ENCODE results near the gene CTIF. TPM values are rescaled to one million over a fixed set of nuclear protein-coding genes. Genes with fewer than 3 reads are reported as not detected.
A peak's percentile ranks its signal among the peaks of the same experiment; 100 is the strongest.

Gene CTIF
- total and polyA plus RNA-seq, 4 donors, result 10.6 to 26.7 (median 12.3) TPM

DNA sequence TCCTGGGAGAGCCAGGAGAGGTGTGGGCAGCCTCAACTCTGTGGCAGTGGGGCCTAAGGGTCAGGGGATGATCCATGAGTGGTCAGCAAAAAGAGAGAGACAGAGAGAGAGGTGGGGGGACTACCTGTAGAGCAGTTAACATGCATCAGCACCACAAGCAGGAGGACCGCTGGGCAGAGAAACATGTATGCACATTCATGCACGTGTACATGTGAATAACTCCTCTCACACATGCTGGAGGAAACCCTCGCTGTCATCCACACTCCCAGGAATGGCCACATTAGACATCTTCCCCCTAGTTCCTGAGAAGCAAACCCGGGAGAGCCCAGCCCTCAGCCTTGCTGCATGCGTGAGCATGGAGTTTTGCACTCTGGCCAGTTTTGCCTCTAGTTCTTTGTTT lies 245.8 kb downstream of the CTIF start:
- Histone ChIP-seq H3K9me3 (ENCODE audit: control insufficient read depth in 4 of 4, low read length in 3 of 4) (no peaks in the 10 kb centered on the region), H3K27me3 (ENCODE audit: control insufficient read depth in 4 of 4, insufficient read depth in 4 of 4, low read length in 3 of 4) (no peaks in the 10 kb centered on the region), H3K4me1 (ENCODE audit: control insufficient read depth in 4 of 4, insufficient read depth in 4 of 4, low read length in 3 of 4) (peaks cover 21 to 47% (median 36%) of the 10 kb centered on the region in 4 donors), H3K36me3 (ENCODE audit: control insufficient read depth in 4 of 4, insufficient read depth in 3 of 4, low read depth in 1 of 4, low read length in 3 of 4) (peaks cover 0 to 3% (median 0%) of the 10 kb centered on the region in 4 donors), H3K27ac (ENCODE audit: low read depth in 1 of 2, low read length in 2 of 2) (no peak overlapping the region), H3K4me3 (ENCODE audit: low read depth in 1 of 3, low read length in 3 of 3) (no peak overlapping the region), H3K9ac (ENCODE audit: low read depth in 1 of 2, low read length in 2 of 2) (no peak overlapping the region)
- 85% methylated on average over 5 of the region's 5 CpGs for WGBS
- no peak for DNase-seq (ENCODE audit: low spot score)
- TF ChIP-seq, protein P1, sequence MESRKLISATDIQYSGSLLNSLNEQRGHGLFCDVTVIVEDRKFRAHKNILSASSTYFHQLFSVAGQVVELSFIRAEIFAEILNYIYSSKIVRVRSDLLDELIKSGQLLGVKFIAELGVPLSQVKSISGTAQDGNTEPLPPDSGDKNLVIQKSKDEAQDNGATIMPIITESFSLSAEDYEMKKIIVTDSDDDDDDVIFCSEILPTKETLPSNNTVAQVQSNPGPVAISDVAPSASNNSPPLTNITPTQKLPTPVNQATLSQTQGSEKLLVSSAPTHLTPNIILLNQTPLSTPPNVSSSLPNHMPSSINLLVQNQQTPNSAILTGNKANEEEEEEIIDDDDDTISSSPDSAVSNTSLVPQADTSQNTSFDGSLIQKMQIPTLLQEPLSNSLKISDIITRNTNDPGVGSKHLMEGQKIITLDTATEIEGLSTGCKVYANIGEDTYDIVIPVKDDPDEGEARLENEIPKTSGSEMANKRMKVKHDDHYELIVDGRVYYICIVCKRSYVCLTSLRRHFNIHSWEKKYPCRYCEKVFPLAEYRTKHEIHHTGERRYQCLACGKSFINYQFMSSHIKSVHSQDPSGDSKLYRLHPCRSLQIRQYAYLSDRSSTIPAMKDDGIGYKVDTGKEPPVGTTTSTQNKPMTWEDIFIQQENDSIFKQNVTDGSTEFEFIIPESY (IDR thresholded peaks at IDR 0.05), result no peak
- TF ChIP-seq, protein P2, sequence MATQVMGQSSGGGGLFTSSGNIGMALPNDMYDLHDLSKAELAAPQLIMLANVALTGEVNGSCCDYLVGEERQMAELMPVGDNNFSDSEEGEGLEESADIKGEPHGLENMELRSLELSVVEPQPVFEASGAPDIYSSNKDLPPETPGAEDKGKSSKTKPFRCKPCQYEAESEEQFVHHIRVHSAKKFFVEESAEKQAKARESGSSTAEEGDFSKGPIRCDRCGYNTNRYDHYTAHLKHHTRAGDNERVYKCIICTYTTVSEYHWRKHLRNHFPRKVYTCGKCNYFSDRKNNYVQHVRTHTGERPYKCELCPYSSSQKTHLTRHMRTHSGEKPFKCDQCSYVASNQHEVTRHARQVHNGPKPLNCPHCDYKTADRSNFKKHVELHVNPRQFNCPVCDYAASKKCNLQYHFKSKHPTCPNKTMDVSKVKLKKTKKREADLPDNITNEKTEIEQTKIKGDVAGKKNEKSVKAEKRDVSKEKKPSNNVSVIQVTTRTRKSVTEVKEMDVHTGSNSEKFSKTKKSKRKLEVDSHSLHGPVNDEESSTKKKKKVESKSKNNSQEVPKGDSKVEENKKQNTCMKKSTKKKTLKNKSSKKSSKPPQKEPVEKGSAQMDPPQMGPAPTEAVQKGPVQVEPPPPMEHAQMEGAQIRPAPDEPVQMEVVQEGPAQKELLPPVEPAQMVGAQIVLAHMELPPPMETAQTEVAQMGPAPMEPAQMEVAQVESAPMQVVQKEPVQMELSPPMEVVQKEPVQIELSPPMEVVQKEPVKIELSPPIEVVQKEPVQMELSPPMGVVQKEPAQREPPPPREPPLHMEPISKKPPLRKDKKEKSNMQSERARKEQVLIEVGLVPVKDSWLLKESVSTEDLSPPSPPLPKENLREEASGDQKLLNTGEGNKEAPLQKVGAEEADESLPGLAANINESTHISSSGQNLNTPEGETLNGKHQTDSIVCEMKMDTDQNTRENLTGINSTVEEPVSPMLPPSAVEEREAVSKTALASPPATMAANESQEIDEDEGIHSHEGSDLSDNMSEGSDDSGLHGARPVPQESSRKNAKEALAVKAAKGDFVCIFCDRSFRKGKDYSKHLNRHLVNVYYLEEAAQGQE (IDR thresholded peaks at IDR 0.05), result peak; percentile 16

DNA sequence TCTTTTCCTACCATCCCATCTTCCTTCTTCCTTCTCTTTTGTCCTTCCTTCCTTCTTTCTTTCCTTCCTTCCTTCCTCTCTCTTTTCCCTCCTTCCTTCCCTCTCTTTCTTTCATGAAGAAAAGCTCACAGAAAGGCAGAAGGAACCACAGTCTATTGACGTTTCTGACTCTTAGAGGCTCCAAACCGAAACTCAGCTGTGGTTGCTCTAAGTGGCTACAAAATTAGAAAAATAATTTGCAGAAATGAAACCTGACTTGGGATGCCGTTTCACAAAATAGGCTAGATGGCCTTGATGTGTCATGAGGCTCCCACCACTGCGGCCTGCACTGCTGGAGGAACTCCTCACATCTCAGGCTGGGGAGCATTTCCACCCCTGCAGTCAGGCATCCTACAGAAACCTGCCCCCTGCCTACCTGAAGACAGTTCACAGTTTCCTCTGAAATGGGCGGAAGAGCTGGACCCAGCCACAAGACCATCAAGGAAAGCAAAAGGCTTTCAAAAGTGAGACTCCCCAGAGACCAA lies 246.3 kb downstream of the CTIF start:
- H3K4me1 ChIP-seq (ENCODE audit: control insufficient read depth in 4 of 4, insufficient read depth in 4 of 4, low read length in 3 of 4), result peaks cover 19 to 43% (median 31%) of the 10 kb centered on the region in 4 donors
- no peak for DNase-seq (ENCODE audit: low spot score)
- no peak for TF ChIP-seq GABPA (IDR thresholded peaks at IDR 0.05 in 1 of 2, conservative IDR thresholded peaks at IDR 0.05 in 1 of 2)
- no peak for TF ChIP-seq TAF1 (conservative IDR thresholded peaks at IDR 0.05)
- no peak for TF ChIP-seq EGR1 (IDR thresholded peaks at IDR 0.05; ENCODE audit: low read depth in 2 of 2)
- TF ChIP-seq, protein P3, sequence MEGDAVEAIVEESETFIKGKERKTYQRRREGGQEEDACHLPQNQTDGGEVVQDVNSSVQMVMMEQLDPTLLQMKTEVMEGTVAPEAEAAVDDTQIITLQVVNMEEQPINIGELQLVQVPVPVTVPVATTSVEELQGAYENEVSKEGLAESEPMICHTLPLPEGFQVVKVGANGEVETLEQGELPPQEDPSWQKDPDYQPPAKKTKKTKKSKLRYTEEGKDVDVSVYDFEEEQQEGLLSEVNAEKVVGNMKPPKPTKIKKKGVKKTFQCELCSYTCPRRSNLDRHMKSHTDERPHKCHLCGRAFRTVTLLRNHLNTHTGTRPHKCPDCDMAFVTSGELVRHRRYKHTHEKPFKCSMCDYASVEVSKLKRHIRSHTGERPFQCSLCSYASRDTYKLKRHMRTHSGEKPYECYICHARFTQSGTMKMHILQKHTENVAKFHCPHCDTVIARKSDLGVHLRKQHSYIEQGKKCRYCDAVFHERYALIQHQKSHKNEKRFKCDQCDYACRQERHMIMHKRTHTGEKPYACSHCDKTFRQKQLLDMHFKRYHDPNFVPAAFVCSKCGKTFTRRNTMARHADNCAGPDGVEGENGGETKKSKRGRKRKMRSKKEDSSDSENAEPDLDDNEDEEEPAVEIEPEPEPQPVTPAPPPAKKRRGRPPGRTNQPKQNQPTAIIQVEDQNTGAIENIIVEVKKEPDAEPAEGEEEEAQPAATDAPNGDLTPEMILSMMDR (IDR thresholded peaks at IDR 0.05; ENCODE audit: low read depth, low read length, missing input control), result no peak
- no peak overlapping the region for H3K27ac ChIP-seq (ENCODE audit: low read depth in 1 of 2, low read length in 2 of 2)
- H3K4me3 ChIP-seq (ENCODE audit: low read depth in 1 of 3, low read length in 3 of 3), result no peak overlapping the region
- H3K9me3 ChIP-seq (ENCODE audit: control insufficient read depth in 4 of 4, low read length in 3 of 4), result no peaks in the 10 kb centered on the region
- WGBS, result 76% methylated on average over 5 of the region's 5 CpGs
- no peak overlapping the region for H3K9ac ChIP-seq (ENCODE audit: low read depth in 1 of 2, low read length in 2 of 2)
- H3K27me3 ChIP-seq (ENCODE audit: control insufficient read depth in 4 of 4, insufficient read depth in 4 of 4, low read length in 3 of 4), result no peaks in the 10 kb centered on the region
- peaks cover 0 to 3% (median 0%) of the 10 kb centered on the region in 4 donors for H3K36me3 ChIP-seq (ENCODE audit: control insufficient read depth in 4 of 4, insufficient read depth in 3 of 4, low read depth in 1 of 4, low read length in 3 of 4)

DNA sequence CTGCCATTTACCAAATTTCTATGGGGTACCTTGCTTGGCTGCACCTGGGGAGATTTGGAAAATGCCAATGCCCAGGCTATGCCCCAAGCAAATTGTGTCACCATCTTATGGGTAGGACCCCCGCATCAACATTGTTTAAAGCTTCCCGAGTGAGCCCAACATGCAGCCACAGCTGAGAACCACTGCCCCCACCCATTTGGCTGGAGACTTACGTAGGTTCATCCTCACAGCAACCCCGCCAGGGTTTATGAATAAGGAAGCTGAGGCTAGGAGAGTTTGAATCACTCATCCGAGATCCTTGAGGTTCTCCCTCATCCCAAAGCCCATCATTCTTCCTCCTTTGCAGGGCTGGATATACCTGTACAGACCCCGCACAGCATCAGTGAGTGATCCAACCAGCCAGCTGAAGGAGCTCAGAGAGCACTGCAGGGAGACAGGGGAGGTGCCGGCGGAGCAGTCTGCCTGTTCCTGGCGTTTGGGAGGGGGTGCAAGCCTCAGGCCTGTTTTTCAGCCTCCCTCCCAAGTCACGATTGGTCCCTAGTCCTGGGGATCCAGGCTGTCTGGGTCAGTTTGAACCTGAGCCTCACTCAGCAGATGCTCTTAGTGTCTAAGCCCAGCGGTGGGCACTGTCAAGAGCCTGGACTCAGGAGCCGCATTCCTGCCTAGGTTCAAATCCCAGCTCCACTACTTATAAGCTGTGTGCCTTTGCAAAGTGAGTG lies 247.1 kb downstream of the CTIF start:
- H3K27me3 ChIP-seq (ENCODE audit: control insufficient read depth in 4 of 4, insufficient read depth in 4 of 4, low read length in 3 of 4), result no peaks in the 10 kb centered on the region
- no peak for DNase-seq (ENCODE audit: low spot score)
- no peak overlapping the region for H3K27ac ChIP-seq (ENCODE audit: low read depth in 1 of 2, low read length in 2 of 2)
- WGBS, result 93% methylated on average over 12 of the region's 12 CpGs
- no peak overlapping the region for H3K4me3 ChIP-seq (ENCODE audit: low read depth in 1 of 3, low read length in 3 of 3)
- peaks cover 0 to 3% (median 0%) of the 10 kb centered on the region in 4 donors for H3K36me3 ChIP-seq (ENCODE audit: control insufficient read depth in 4 of 4, insufficient read depth in 3 of 4, low read depth in 1 of 4, low read length in 3 of 4)
- no peaks in the 10 kb centered on the region for H3K9me3 ChIP-seq (ENCODE audit: control insufficient read depth in 4 of 4, low read length in 3 of 4)
- H3K9ac ChIP-seq (ENCODE audit: low read depth in 1 of 2, low read length in 2 of 2), result no peak overlapping the region
- peaks cover 12 to 35% (median 24%) of the 10 kb centered on the region in 4 donors for H3K4me1 ChIP-seq (ENCODE audit: control insufficient read depth in 4 of 4, insufficient read depth in 4 of 4, low read length in 3 of 4)
- TF ChIP-seq GABPA (IDR thresholded peaks at IDR 0.05 in 1 of 2, conservative IDR thresholded peaks at IDR 0.05 in 1 of 2) (no peak), HNF4G (IDR thresholded peaks at IDR 0.05) (no peak), EGR1 (IDR thresholded peaks at IDR 0.05; ENCODE audit: low read depth in 2 of 2) (no peak), FOXA2 (IDR thresholded peaks at IDR 0.05) (no peak), SP1 (IDR thresholded peaks at IDR 0.05) (no peak), HNF4A (conservative IDR thresholded peaks at IDR 0.05) (no peak), FOXA1 (IDR thresholded peaks at IDR 0.05) (no peak), JUND (IDR thresholded peaks at IDR 0.05) (no peak)
- TF ChIP-seq, protein P3 (IDR thresholded peaks at IDR 0.05; ENCODE audit: low read depth, low read length, missing input control), result no peak
- TF ChIP-seq, protein P4, sequence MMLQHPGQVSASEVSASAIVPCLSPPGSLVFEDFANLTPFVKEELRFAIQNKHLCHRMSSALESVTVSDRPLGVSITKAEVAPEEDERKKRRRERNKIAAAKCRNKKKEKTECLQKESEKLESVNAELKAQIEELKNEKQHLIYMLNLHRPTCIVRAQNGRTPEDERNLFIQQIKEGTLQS (IDR thresholded peaks at IDR 0.05), result no peak

Data from liver (tissue), 9 donors.